DND-41 (cell line): ENCODE results near the gene RGMB.

Source experiments
- ATAC-seq: fragments of 200-7000 bp; cut with Tn5 transposase; 3 replicates; pipeline ENCODE4 v1.9.1; 2021; ENCODE audit warnings: low read depth; ENCODE audit not compliant: insufficient read depth
- DNase-seq: peaks from one replicate; pipeline ENCODE4 v3.0.0-alpha.2; 2020
- H2AFZ ChIP-seq: 2 replicates; pipeline ENCODE4 v1.6.0; 2012; ENCODE audit warnings: low read depth, low read length
- H3K27ac ChIP-seq: 2 replicates; pipeline ENCODE4 v1.5.1; 2012; ENCODE audit warnings: low read length, inconsistent platforms
- H3K27me3 ChIP-seq: fragments of 200-600 bp; sonication (generic); 2 replicates; pipeline ENCODE4 v1.6.0; 2012; ENCODE audit warnings: low read length, mild to moderate bottlenecking, inconsistent platforms; ENCODE audit not compliant: insufficient read depth, poor library complexity
- H3K36me3 ChIP-seq: 2 replicates; pipeline ENCODE4 v1.5.1; 2012; ENCODE audit warnings: low read length, inconsistent platforms; ENCODE audit not compliant: insufficient read depth
- H3K4me1 ChIP-seq: 2 replicates; pipeline ENCODE4 v1.5.1; 2012; ENCODE audit warnings: mild to moderate bottlenecking, low read length; ENCODE audit not compliant: insufficient read depth
- H3K4me2 ChIP-seq: 2 replicates; pipeline ENCODE4 v1.6.0; 2012; ENCODE audit warnings: mild to moderate bottlenecking, moderate library complexity, low read length, inconsistent platforms; ENCODE audit not compliant: insufficient read depth
- H3K4me3 ChIP-seq, 2 experiments: fragments of 200-600 bp in 1 of 2; shearing (Covaris generic) in 1 of 2; 2 replicates each; pipeline ENCODE4 v1.5.1; 2012 to 2016; ENCODE audit warnings: inconsistent platforms in 2 of 2, low read length in 2 of 2, mild to moderate bottlenecking in 2 of 2, low read depth in 1 of 2, moderate library complexity in 1 of 2
- H3K79me2 ChIP-seq: 2 replicates; pipeline ENCODE4 v1.6.0; 2012; ENCODE audit warnings: low read length, inconsistent platforms; ENCODE audit not compliant: insufficient read depth
- H3K9ac ChIP-seq: 2 replicates; pipeline ENCODE4 v1.6.0; 2012; ENCODE audit warnings: low read depth, mild to moderate bottlenecking, inconsistent platforms, low read length, moderate library complexity
- H3K9me3 ChIP-seq: 2 replicates; pipeline ENCODE4 v1.5.1; 2012; ENCODE audit warnings: low read length, moderate library complexity, mild to moderate bottlenecking, inconsistent platforms; ENCODE audit not compliant: insufficient read depth, severe bottlenecking
- H4K20me1 ChIP-seq: 2 replicates; pipeline ENCODE4 v1.6.0; 2012; ENCODE audit warnings: low read length; ENCODE audit not compliant: insufficient read depth
- CTCF ChIP-seq: IDR thresholded peaks from 2 replicates; pipeline ENCODE4 v1.5.1; 2012; ENCODE audit warnings: borderline replicate concordance, low read length, moderate library complexity, mild to moderate bottlenecking; ENCODE audit not compliant: poor library complexity, severe bottlenecking; ENCODE audit errors: extremely low read depth
- EZH2 ChIP-seq: IDR thresholded peaks from 3 replicates; pipeline ENCODE4 v1.6.1; 2012; ENCODE audit warnings: borderline replicate concordance, low read depth, mild to moderate bottlenecking, moderate library complexity, low read length, inconsistent platforms; ENCODE audit not compliant: severe bottlenecking

Gene RGMB

GRCh38 chr5:98825582-98826375, 52.3 kb downstream of the RGMB start:
- Histone ChIP-seq H2AFZ (no peak overlapping the region), H3K4me1 (no peaks in the 10 kb centered on the region), H3K9me3 (no peaks in the 10 kb centered on the region), H3K27me3 (no peaks in the 10 kb centered on the region), H3K36me3 (no peaks in the 10 kb centered on the region), H3K4me3 (no peak overlapping the region), H3K4me2 (no peak overlapping the region), H3K27ac (no peak overlapping the region), H3K79me2 (no peaks in the 10 kb centered on the region), H3K9ac (no peak overlapping the region), H4K20me1 (no peaks in the 10 kb centered on the region)
- no peak for TF ChIP-seq EZH2
- no peak for TF ChIP-seq CTCF
- no peak for DNase-seq
- no peak for ATAC-seq

GRCh38 chr5:98827161-98827560, 53.7 kb downstream of the RGMB start:
- H3K27me3 ChIP-seq = no peaks in the 10 kb centered on the region
- no peaks in the 10 kb centered on the region for H3K4me1 ChIP-seq
- H3K79me2 ChIP-seq = no peaks in the 10 kb centered on the region
- ATAC-seq (no peak), DNase-seq (no peak)
- H2AFZ ChIP-seq = no peak overlapping the region
- no peaks in the 10 kb centered on the region for H3K9me3 ChIP-seq
- H4K20me1 ChIP-seq = no peaks in the 10 kb centered on the region
- H3K4me3 ChIP-seq = no peak overlapping the region
- no peak overlapping the region for H3K9ac ChIP-seq
- H3K4me2 ChIP-seq = no peak overlapping the region
- TF ChIP-seq CTCF (peak; percentile 49), EZH2 (no peak)
- H3K27ac ChIP-seq = no peak overlapping the region
- no peaks in the 10 kb centered on the region for H3K36me3 ChIP-seq

GRCh38 chr5:98827588-98828284, 54.3 kb downstream of the RGMB start:
- Histone ChIP-seq H3K27me3 (no peaks in the 10 kb centered on the region), H3K9me3 (no peaks in the 10 kb centered on the region), H3K4me3 (no peak overlapping the region), H4K20me1 (no peaks in the 10 kb centered on the region), H3K79me2 (no peaks in the 10 kb centered on the region), H3K36me3 (no peaks in the 10 kb centered on the region), H3K4me2 (no peak overlapping the region), H3K9ac (no peak overlapping the region), H2AFZ (no peak overlapping the region), H3K4me1 (no peaks in the 10 kb centered on the region), H3K27ac (no peak overlapping the region)
- no peak for DNase-seq
- no peak for TF ChIP-seq EZH2
- ATAC-seq = no peak

GRCh38 chr5:98836175-98836574, 62.7 kb downstream of the RGMB start:
- Histone ChIP-seq H3K4me1 (no peaks in the 10 kb centered on the region), H3K4me3 (no peak overlapping the region), H3K79me2 (no peaks in the 10 kb centered on the region), H3K27ac (no peak overlapping the region), H3K4me2 (no peak overlapping the region), H3K9ac (no peak overlapping the region), H3K9me3 (no peaks in the 10 kb centered on the region), H4K20me1 (no peaks in the 10 kb centered on the region), H2AFZ (no peak overlapping the region; the same call in 1 of the 2 replicates), H3K36me3 (no peaks in the 10 kb centered on the region), H3K27me3 (no peaks in the 10 kb centered on the region)
- DNase-seq (no peak), ATAC-seq (no peak)
- TF ChIP-seq EZH2 = no peak
- TF ChIP-seq CTCF = no peak
